ENCODE measurements around the gene MAP3K13.

Gene MAP3K13

GRCh38 chr3:185511711-185512110, 148.8 kb downstream of the MAP3K13 start:
- Histone ChIP-seq H3K36me3 (ENCODE audit: insufficient read depth) (no peaks in the 10 kb centered on the region), H3K79me2 (ENCODE audit: insufficient read depth, low read depth) (no peaks in the 10 kb centered on the region), H2AFZ (ENCODE audit: low read depth) (no peak overlapping the region), H3K4me3 (IDR thresholded peaks at IDR 0.05; ENCODE audit: insufficient read depth, low read depth, low read length) (no peak overlapping the region), H3K27me3 (ENCODE audit: insufficient read depth, low read depth) (no peaks in the 10 kb centered on the region), H3K27ac (no peak overlapping the region), H4K20me1 (ENCODE audit: insufficient read depth) (no peaks in the 10 kb centered on the region), H3K9ac (no peak overlapping the region), H3K4me2 (no peak overlapping the region), H3K4me1 (ENCODE audit: low read depth, poor library complexity, severe bottlenecking) (no peaks in the 10 kb centered on the region)
- TF ChIP-seq CTCF (conservative IDR thresholded peaks at IDR 0.05; ENCODE audit: low read depth, low read length): no peak

- Histone ChIP-seq H3K79me2 (ENCODE audit: insufficient read depth, low read depth) (no peaks in the 10 kb centered on the region), H3K27ac (no peak overlapping the region), H2AFZ (ENCODE audit: low read depth) (no peak overlapping the region), H3K27me3 (ENCODE audit: insufficient read depth, low read depth) (no peaks in the 10 kb centered on the region), H4K20me1 (ENCODE audit: insufficient read depth) (no peaks in the 10 kb centered on the region), H3K9ac (no peak overlapping the region), H3K4me1 (ENCODE audit: low read depth, poor library complexity, severe bottlenecking) (no peaks in the 10 kb centered on the region), H3K4me2 (no peak overlapping the region), H3K36me3 (ENCODE audit: insufficient read depth) (no peaks in the 10 kb centered on the region), H3K4me3 (IDR thresholded peaks at IDR 0.05; ENCODE audit: insufficient read depth, low read depth, low read length) (no peak overlapping the region)
- no peak for TF ChIP-seq CTCF (conservative IDR thresholded peaks at IDR 0.05; ENCODE audit: low read depth, low read length)
These were observed 154.6 kb downstream of the MAP3K13 start for GRCh38 chr3:185517387-185518130.

- Histone ChIP-seq H3K27ac (no peak overlapping the region), H2AFZ (ENCODE audit: low read depth) (no peak overlapping the region), H3K4me1 (ENCODE audit: low read depth, poor library complexity, severe bottlenecking) (no peaks in the 10 kb centered on the region), H4K20me1 (ENCODE audit: insufficient read depth) (no peaks in the 10 kb centered on the region), H3K4me2 (no peak overlapping the region), H3K79me2 (ENCODE audit: insufficient read depth, low read depth) (no peaks in the 10 kb centered on the region), H3K9ac (no peak overlapping the region), H3K4me3 (IDR thresholded peaks at IDR 0.05; ENCODE audit: insufficient read depth, low read depth, low read length) (no peak overlapping the region), H3K27me3 (ENCODE audit: insufficient read depth, low read depth) (no peaks in the 10 kb centered on the region), H3K36me3 (ENCODE audit: insufficient read depth) (no peaks in the 10 kb centered on the region)
- TF ChIP-seq CTCF (conservative IDR thresholded peaks at IDR 0.05; ENCODE audit: low read depth, low read length): no peak
These were observed 156.1 kb downstream of the MAP3K13 start for GRCh38 chr3:185519021-185519420.

- H3K36me3 ChIP-seq (ENCODE audit: insufficient read depth): no peaks in the 10 kb centered on the region
These were observed 158.6 kb downstream of the MAP3K13 start for GRCh38 chr3:185521349-185522138.

More at GRCh38 chr3:185521349-185522138, 158.6 kb downstream of the MAP3K13 start:
- H3K27me3 ChIP-seq (ENCODE audit: insufficient read depth, low read depth): no peaks in the 10 kb centered on the region
- no peak overlapping the region for H3K27ac ChIP-seq
- no peak overlapping the region for H3K4me3 ChIP-seq (IDR thresholded peaks at IDR 0.05; ENCODE audit: insufficient read depth, low read depth, low read length)
- H3K4me1 ChIP-seq (ENCODE audit: low read depth, poor library complexity, severe bottlenecking): no peaks in the 10 kb centered on the region
- no peaks in the 10 kb centered on the region for H4K20me1 ChIP-seq (ENCODE audit: insufficient read depth)
- no peak overlapping the region for H3K9ac ChIP-seq
- H3K79me2 ChIP-seq (ENCODE audit: insufficient read depth, low read depth): no peaks in the 10 kb centered on the region
- H3K4me2 ChIP-seq: no peak overlapping the region
- no peak for TF ChIP-seq CTCF (conservative IDR thresholded peaks at IDR 0.05; ENCODE audit: low read depth, low read length)
- H2AFZ ChIP-seq (ENCODE audit: low read depth): no peak overlapping the region
